Lower leg skin (tissue), 3 donors: ENCODE data around the gene SH3BGR.

Source experiments
- CTCF ChIP-seq, 3 donors: fragments of 450-650 bp; IDR thresholded peaks; one replicate each; pipeline ENCODE4 v1.5.1; 2016; ENCODE audit warnings: antibody characterized with exemption in 3 of 3, mild to moderate bottlenecking in 3 of 3, moderate library complexity in 2 of 3
- POLR2A ChIP-seq, 2 donors: fragments of 450-650 bp; IDR thresholded peaks; one replicate each; pipeline ENCODE4 v1.6.1; 2016 to 2017; ENCODE audit warnings: antibody characterized with exemption in 2 of 2, mild to moderate bottlenecking in 1 of 2, moderate library complexity in 1 of 2

GRCh38 chr21:39552856-39553255, 101.1 kb downstream of the SH3BGR start:
- no peak for TF ChIP-seq CTCF (IDR thresholded peaks at IDR 0.05)
- TF ChIP-seq POLR2A (IDR thresholded peaks at IDR 0.05) = no peak
